8988T (cell line): Measurements from ENCODE around the gene RBMS1.
"Not testable (repeated sequence)": the region's sequence is repeated elsewhere in the genome, so short reads cannot be mapped to it uniquely, and the experiment has no call there.

Experiments
- DNase-seq: peaks from one replicate; pipeline ENCODE4 v3.0.0; 2011

RBMS1 gene

GRCh38 chr2:160431441-160431840 lies 62.2 kb downstream of the RBMS1 start:
- no peak for DNase-seq

- no peak for DNase-seq
Measured at GRCh38 chr2:160430001-160430344, 63.6 kb downstream of the RBMS1 start.

- DNase-seq: no peak
Measured at GRCh38 chr2:160429248-160430000, 64.2 kb downstream of the RBMS1 start.

GRCh38 chr2:160428405-160428763 lies 65.2 kb downstream of the RBMS1 start:
- no peak for DNase-seq

GRCh38 chr2:160427629-160428404 lies 65.8 kb downstream of the RBMS1 start:
- no peak for DNase-seq

DNA sequence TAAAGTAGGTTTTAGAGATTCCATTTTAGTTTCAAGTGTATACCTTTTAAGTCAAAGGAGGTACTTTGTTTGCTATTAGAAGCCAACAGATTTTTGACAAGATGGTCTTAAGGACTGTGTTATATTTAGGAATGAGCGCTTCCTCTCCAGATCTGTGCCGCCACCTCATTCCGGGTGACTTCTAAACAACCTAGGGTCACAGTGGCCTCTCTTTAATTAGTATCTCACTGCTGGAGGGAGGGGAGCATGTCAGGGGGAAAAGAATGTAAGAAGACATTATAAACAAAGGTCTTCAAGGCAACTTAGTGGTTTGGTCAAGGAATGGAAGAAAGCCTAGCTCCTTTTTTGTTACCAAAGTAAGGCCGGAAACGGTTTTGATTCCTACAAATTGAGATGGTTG lies 67.0 kb downstream of the RBMS1 start:
- no peak for DNase-seq

- no peak for DNase-seq
Measured at GRCh38 chr2:160425434-160426151, 68.0 kb downstream of the RBMS1 start.

GRCh38 chr2:160423126-160423525 lies 70.5 kb downstream of the RBMS1 start:
- DNase-seq: no peak

- DNase-seq: not testable (repeated sequence)
Measured at GRCh38 chr2:160421646-160422501, 71.7 kb downstream of the RBMS1 start.

GRCh38 chr2:160420711-160421110 lies 72.9 kb downstream of the RBMS1 start:
- no peak for DNase-seq

GRCh38 chr2:160419776-160420505 lies 73.7 kb downstream of the RBMS1 start:
- no peak for DNase-seq

- no peak for DNase-seq
Measured at GRCh38 chr2:160418853-160419252, 74.8 kb downstream of the RBMS1 start.

- no peak for DNase-seq
Measured at GRCh38 chr2:160418398-160418765, 75.2 kb downstream of the RBMS1 start.

- no peak for DNase-seq
Measured at GRCh38 chr2:160417745-160418397, 75.7 kb downstream of the RBMS1 start.

GRCh38 chr2:160415991-160416390 lies 77.6 kb downstream of the RBMS1 start:
- no peak for DNase-seq

GRCh38 chr2:160411955-160412354 lies 81.7 kb downstream of the RBMS1 start:
- DNase-seq: no peak

DNA sequence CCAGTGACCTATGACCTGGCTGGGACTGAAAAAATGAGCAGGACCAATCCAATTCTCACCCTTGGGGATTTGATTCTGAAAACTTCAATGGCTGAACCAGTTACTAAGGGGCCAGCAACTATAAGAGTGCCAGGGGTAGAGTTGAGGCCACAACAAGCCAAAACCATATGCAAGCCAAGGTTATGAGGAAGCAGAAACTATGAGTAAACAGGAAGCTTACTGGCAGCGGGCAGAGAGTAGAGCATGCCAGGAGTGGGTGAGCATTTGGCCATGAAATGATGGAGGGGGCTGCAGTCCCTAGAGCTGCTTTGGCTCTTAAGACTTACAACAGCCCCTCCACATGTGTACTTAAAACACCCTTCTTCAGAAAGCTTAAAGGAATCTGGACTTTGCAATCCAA lies 82.4 kb downstream of the RBMS1 start:
- DNase-seq: no peak

DNA sequence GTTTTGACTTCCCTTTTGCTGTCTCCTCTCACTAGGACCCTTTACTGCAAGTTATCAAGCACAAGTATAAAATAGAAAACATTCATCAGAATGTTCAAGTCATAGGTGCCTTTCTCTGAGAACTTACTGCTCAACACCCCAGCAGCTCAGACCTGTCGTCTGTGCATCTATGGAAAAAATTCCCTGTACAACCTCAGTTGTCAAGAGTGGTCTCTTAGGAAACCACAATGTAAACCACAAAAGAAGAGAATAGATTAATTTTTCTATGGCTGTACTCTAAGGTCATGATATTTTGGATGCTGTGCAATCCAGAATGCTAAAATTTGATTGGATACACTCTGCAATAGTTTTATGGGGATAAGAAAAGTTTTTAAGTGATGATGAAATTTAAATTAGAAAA lies 84.1 kb downstream of the RBMS1 start:
- no peak for DNase-seq

GRCh38 chr2:160408959-160409291 lies 84.7 kb downstream of the RBMS1 start:
- DNase-seq: no peak

GRCh38 chr2:160408173-160408958 lies 85.2 kb downstream of the RBMS1 start:
- no peak for DNase-seq
